GM12891 (cell line): ENCODE results near the gene SFI1. TPM values are rescaled to one million over a fixed set of nuclear protein-coding genes. Genes with fewer than 3 reads are reported as not detected.

Experiments used
- DNase-seq: peaks from one replicate; pipeline ENCODE4 v3.0.0; 2011; ENCODE audit warnings: low spot score; ENCODE audit not compliant: insufficient read length
- FAIRE-seq: peaks from 2 replicates; lab custom pipeline; 2011; peaks lifted over from hg19 to GRCh38; lab: Jason Lieb, UNC
- PAX5 ChIP-seq: IDR thresholded peaks from 2 replicates; pipeline ENCODE4 v1.6.1; 2011; ENCODE audit warnings: low read length, moderate library complexity, mild to moderate bottlenecking; ENCODE audit not compliant: insufficient read depth, severe bottlenecking
- POLR2A ChIP-seq: IDR thresholded peaks from 2 replicates; pipeline ENCODE4 v1.6.1; 2011; ENCODE audit warnings: low read depth, low read length, control low read depth
- POLR2AphosphoS5 ChIP-seq: IDR thresholded peaks from 2 replicates; pipeline ENCODE4 v1.6.1; 2011; ENCODE audit warnings: low read depth, low read length, control low read depth
- POU2F2 ChIP-seq: IDR thresholded peaks from 2 replicates; pipeline ENCODE4 v1.6.1; 2011; ENCODE audit warnings: low read depth, mild to moderate bottlenecking, control low read depth, low read length, moderate library complexity
- SPI1 ChIP-seq: IDR thresholded peaks from 2 replicates; pipeline ENCODE4 v1.6.1; 2011; ENCODE audit warnings: low read depth, low read length, control low read depth
- TAF1 ChIP-seq: IDR thresholded peaks from 2 replicates; pipeline ENCODE4 v1.6.1; 2011; ENCODE audit warnings: low read depth, low read length, control low read depth
- polyA plus RNA-seq: library from polyadenylated mRNA; unstranded; fragments of >200 nt; gene quantifications from one replicate; pipeline ENCODE4 v1.2.1, GENCODE V29; 2012; ENCODE audit warnings: low read depth, missing spikeins, inconsistent platforms; ENCODE audit not compliant: missing spikeins

Gene SFI1
- polyA plus RNA-seq = 34.8 TPM

GRCh38 chr22:31496007-31496734, at the start of gene SFI1:
Gene SFI1 (plus strand): TSS chr22:31496536. CDS start chr22:31508285, 11,749 bp downstream.
- peak; percentile 82 for DNase-seq
- TF ChIP-seq PAX5 (no peak), SPI1 (peak; percentile 42; the same call in 1 of the 2 replicates), POLR2AphosphoS5 (peak; percentile 70), POLR2A (peak; percentile 76)
- peak; percentile 99 for FAIRE-seq

- TF ChIP-seq POLR2A = no peak
- no peak for TF ChIP-seq PAX5
- no peak for TF ChIP-seq POLR2AphosphoS5
- FAIRE-seq (no peak), DNase-seq (no peak)
Observed at GRCh38 chr22:31446767-31447166, 49.6 kb upstream of the SFI1 start.

GRCh38 chr22:31447337-31447736, 49.0 kb upstream of the SFI1 start:
- no peak for DNase-seq
- TF ChIP-seq POLR2AphosphoS5 (no peak), POU2F2 (no peak), POLR2A (no peak), SPI1 (no peak), TAF1 (no peak), PAX5 (no peak)
- no peak for FAIRE-seq

GRCh38 chr22:31448382-31448781, 48.0 kb upstream of the SFI1 start:
- DNase-seq = no peak
- no peak for FAIRE-seq
- no peak for TF ChIP-seq POU2F2
- TF ChIP-seq PAX5 = no peak
- no peak for TF ChIP-seq POLR2A
- TF ChIP-seq TAF1 = no peak
- no peak for TF ChIP-seq POLR2AphosphoS5
- TF ChIP-seq SPI1 = no peak

- DNase-seq (no peak), FAIRE-seq (no peak)
- TF ChIP-seq PAX5 (no peak), SPI1 (no peak), POLR2A (no peak), POLR2AphosphoS5 (no peak), TAF1 (no peak)
Observed at GRCh38 chr22:31449506-31449905, 46.8 kb upstream of the SFI1 start.

- no peak for TF ChIP-seq POLR2A
- TF ChIP-seq SPI1 = no peak
- no peak for TF ChIP-seq TAF1
- TF ChIP-seq POLR2AphosphoS5 = no peak
- TF ChIP-seq POU2F2 = no peak
- no peak for TF ChIP-seq PAX5
- DNase-seq (no peak), FAIRE-seq (peak; percentile 41)
Observed at GRCh38 chr22:31451709-31452571, 44.4 kb upstream of the SFI1 start.

GRCh38 chr22:31461699-31462098, 34.6 kb upstream of the SFI1 start:
- TF ChIP-seq PAX5 = no peak
- TF ChIP-seq POLR2AphosphoS5 = no peak
- TF ChIP-seq SPI1 = no peak
- no peak for TF ChIP-seq POU2F2
- no peak for TF ChIP-seq TAF1
- TF ChIP-seq POLR2A = no peak
- no peak for FAIRE-seq
- no peak for DNase-seq

- no peak for DNase-seq
- TF ChIP-seq POLR2AphosphoS5 = no peak
- TF ChIP-seq SPI1 = no peak
- no peak for TF ChIP-seq PAX5
- TF ChIP-seq TAF1 = no peak
- TF ChIP-seq POLR2A = no peak
- TF ChIP-seq POU2F2 = no peak
- FAIRE-seq = peak; percentile 63
Observed at GRCh38 chr22:31465307-31465706, 31.0 kb upstream of the SFI1 start.

- TF ChIP-seq PAX5 (no peak), POLR2AphosphoS5 (no peak), SPI1 (no peak), TAF1 (no peak), POU2F2 (no peak), POLR2A (no peak)
- FAIRE-seq = no peak
- DNase-seq = no peak
Observed at GRCh38 chr22:31474743-31475142, 21.6 kb upstream of the SFI1 start.
